Measurements from ENCODE around the gene ASB10. TPM values are rescaled to one million over a fixed set of nuclear protein-coding genes. Genes with fewer than 3 reads are reported as not detected.

Gene ASB10
- total and polyA plus RNA-seq, 2 experiments from 2014 or later, result not detected

- TF ChIP-seq ETS1 (IDR thresholded peaks at IDR 0.05) (no peak), NANOG (IDR thresholded peaks at IDR 0.05; ENCODE audit: borderline replicate concordance) (no peak)
Observed at GRCh38 chr7:151215396-151215795, 28.3 kb upstream of the ASB10 start (continued).

GRCh38 chr7:151213826-151214225 is 26.8 kb upstream of the ASB10 start:
- H2AFZ ChIP-seq, result no peak overlapping the region
- H3K9me2 ChIP-seq (ENCODE audit: insufficient read depth), result no peaks in the 10 kb centered on the region
- Mint-ChIP-seq H3K4me1 (peaks cover 15% of the 10 kb centered on the region), H3K4me3 (no peak overlapping the region), H3K27ac (no peak overlapping the region), H3K27me3 (ENCODE audit: insufficient read depth, low read depth, poor library complexity) (peaks cover 13% of the 10 kb centered on the region), H3K36me3 (ENCODE audit: low read depth) (peaks cover 64% of the 10 kb centered on the region), H3K9me3 (no peaks in the 10 kb centered on the region)
- no peak overlapping the region for H3K27ac ChIP-seq (ENCODE audit: low read depth)
- no peaks in the 10 kb centered on the region for H3F3A ChIP-seq (replicated peaks; ENCODE audit: low read depth)
- H4K20me1 ChIP-seq (replicated peaks; ENCODE audit: insufficient read depth), result no peaks in the 10 kb centered on the region; the same call in 1 of the 2 replicates
- TF ChIP-seq EZH2phosphoT487 (IDR thresholded peaks at IDR 0.05; ENCODE audit: unreplicated experiment), result no peak
- H3K4me1 ChIP-seq (ENCODE audit: insufficient read depth), result peaks cover 7% of the 10 kb centered on the region
- ATAC-seq, result no peak
- no peak for DNase-seq (ENCODE audit: low spot score)
- no peak overlapping the region for H3K4me2 ChIP-seq
- no peak overlapping the region for H3K4me3 ChIP-seq
- peaks cover 32% of the 10 kb centered on the region for H3K36me3 ChIP-seq (ENCODE audit: insufficient read depth)
- H3K27me3 ChIP-seq (ENCODE audit: insufficient read depth), result no peaks in the 10 kb centered on the region
- H3K79me2 ChIP-seq (replicated peaks; ENCODE audit: insufficient read depth), result no peaks in the 10 kb centered on the region

- H3K9me2 ChIP-seq (ENCODE audit: insufficient read depth), result no peaks in the 10 kb centered on the region
- no peaks in the 10 kb centered on the region for H3K79me2 ChIP-seq (replicated peaks; ENCODE audit: insufficient read depth)
- H2AFZ ChIP-seq, result no peak overlapping the region
- no peak overlapping the region for H3K4me2 ChIP-seq
- no peak overlapping the region for H3K4me3 ChIP-seq
- Mint-ChIP-seq H3K36me3 (ENCODE audit: low read depth) (peaks cover 52% of the 10 kb centered on the region), H3K4me1 (peaks cover 15% of the 10 kb centered on the region), H3K27me3 (ENCODE audit: insufficient read depth, low read depth, poor library complexity) (peaks cover 13% of the 10 kb centered on the region), H3K27ac (no peak overlapping the region), H3K4me3 (no peak overlapping the region), H3K9me3 (no peaks in the 10 kb centered on the region)
- no peaks in the 10 kb centered on the region; the same call in 1 of the 2 replicates for H4K20me1 ChIP-seq (replicated peaks; ENCODE audit: insufficient read depth)
- H3K36me3 ChIP-seq (ENCODE audit: insufficient read depth), result peaks cover 26% of the 10 kb centered on the region
- ATAC-seq, result no peak
- H3K27ac ChIP-seq (ENCODE audit: low read depth), result no peak overlapping the region
- peaks cover 7% of the 10 kb centered on the region for H3K4me1 ChIP-seq (ENCODE audit: insufficient read depth)
- DNase-seq (ENCODE audit: low spot score), result no peak
- H3K27me3 ChIP-seq (ENCODE audit: insufficient read depth), result no peaks in the 10 kb centered on the region
- H3F3A ChIP-seq (replicated peaks; ENCODE audit: low read depth), result no peaks in the 10 kb centered on the region
- TF ChIP-seq REST (IDR thresholded peaks at IDR 0.05; ENCODE audit: unreplicated experiment) (no peak), EZH2phosphoT487 (IDR thresholded peaks at IDR 0.05; ENCODE audit: unreplicated experiment) (no peak), CTCF (conservative IDR thresholded peaks at IDR 0.05; ENCODE audit: low read depth in 2 of 2) (no peak), STAT1 (IDR thresholded peaks at IDR 0.05; ENCODE audit: unreplicated experiment) (no peak), ZNF114 (CRISPR knock-in tag; IDR thresholded peaks at IDR 0.05) (no peak), CREB1 (CRISPR knock-in tag; IDR thresholded peaks at IDR 0.05; ENCODE audit: low read depth) (no peak), ETS1 (IDR thresholded peaks at IDR 0.05) (no peak), POLR2AphosphoS5 (IDR thresholded peaks at IDR 0.05; ENCODE audit: low read depth) (no peak), JUNB (IDR thresholded peaks at IDR 0.05; ENCODE audit: unreplicated experiment) (no peak), NANOG (IDR thresholded peaks at IDR 0.05; ENCODE audit: borderline replicate concordance) (no peak), ZNF331 (CRISPR knock-in tag; IDR thresholded peaks at IDR 0.05; ENCODE audit: low read depth) (no peak), EZH2 (IDR thresholded peaks at IDR 0.05; ENCODE audit: low read depth, unreplicated experiment) (no peak)
Observed at GRCh38 chr7:151212626-151213025, 25.6 kb upstream of the ASB10 start.
